Left lung (tissue), 10 donors: Measurements from ENCODE around the gene ARMC10. TPM values are rescaled to one million over a fixed set of nuclear protein-coding genes. Genes with fewer than 3 reads are reported as not detected.
"Not testable (repeated sequence)": the region's sequence is repeated elsewhere in the genome, so short reads cannot be mapped to it uniquely, and the experiment has no call there.

ENCODE experiments used
- ATAC-seq: fragments of 200-7000 bp; cut with Tn5 transposase; one replicate; pipeline ENCODE4 v1.9.1; 2020; ENCODE audit warnings: moderate library complexity
- DNase-seq, 4 donors: peaks; one replicate each; pipeline ENCODE4 v3.0.0-alpha.2; 2013 to 2020
- H3K27ac ChIP-seq, 2 donors: fragments of 200-600 bp; sonication (generic) in 1 of 2; one replicate each; pipeline versions ENCODE4 v1.5.0 to v1.8.0; 2020 to 2021
- H3K27me3 ChIP-seq, 2 donors: fragments of 200-600 bp; sonication (generic) in 1 of 2; one replicate each; pipeline versions ENCODE4 v1.5.0 to v1.8.0; 2020 to 2021
- H3K36me3 ChIP-seq, 2 donors: fragments of 200-600 bp; sonication (generic) in 1 of 2; one replicate each; pipeline versions ENCODE4 v1.5.0 to v1.8.0; 2020 to 2021
- H3K4me1 ChIP-seq, 2 donors: fragments of 200-600 bp; one replicate each; pipeline ENCODE4 v1.8.0; 2021
- H3K4me3 ChIP-seq, 2 donors: fragments of 200-600 bp; sonication (generic) in 1 of 2; one replicate each; pipeline versions ENCODE4 v1.5.0 to v1.8.0; 2020 to 2021; ENCODE audit warnings: mild to moderate bottlenecking in 1 of 2
- H3K9me3 ChIP-seq, 2 donors: fragments of 200-600 bp; sonication (generic) in 1 of 2; one replicate each; pipeline versions ENCODE4 v1.5.0 to v1.8.0; 2020 to 2021
- intact Hi-C, 2 donors: fragments of 100-400 bp; cut with DNase I; formaldehyde crosslinking; loops; one replicate each; pipeline versions ENCODE4 v1.11.2 to v1.14.2; 2022
- polyA plus RNA-seq, 6 donors: library from polyadenylated mRNA; unstranded; fragments of 120-200 nt; gene quantifications; one replicate each; pipeline ENCODE4 v1.2.1, GENCODE V29; 2013; ENCODE audit not compliant: insufficient read length in 6 of 6
- total RNA-seq, 2 donors: library from RNA; stranded (reverse); fragmentation: NEBNext Ultra II Directional; extraction: Animal tissue kit (Norgen Biotek cat#: 25700); gene quantifications; one replicate each; pipeline ENCODE4 v1.2.1, GENCODE V29; 2021
- TF ChIP-seq, protein P1 (sequence below), 2 donors: fragments of 200-600 bp; sonication (generic) in 1 of 2; IDR thresholded peaks; one replicate each; pipeline versions ENCODE4 v1.5.0 to v1.8.0; 2021; ENCODE audit warnings: antibody characterized with exemption in 2 of 2
- donor health status: DM: no; HTN: yes; CAD: no.
- donor health status: DM: no; HTN: no; CAD: no.

ARMC10 gene
- total and polyA plus RNA-seq, 8 donors, result 40.2 to 60.3 (median 54.1) TPM

GRCh38 chr7:103094102-103094501 lies 19.2 kb downstream of the ARMC10 start:
- peaks cover 0 to 74% of the 10 kb centered on the region in 2 donors for H3K36me3 ChIP-seq
- no peak for DNase-seq
- H3K4me1 ChIP-seq, result no peaks in the 10 kb centered on the region
- no peaks in the 10 kb centered on the region for H3K9me3 ChIP-seq
- TF ChIP-seq, protein P1, sequence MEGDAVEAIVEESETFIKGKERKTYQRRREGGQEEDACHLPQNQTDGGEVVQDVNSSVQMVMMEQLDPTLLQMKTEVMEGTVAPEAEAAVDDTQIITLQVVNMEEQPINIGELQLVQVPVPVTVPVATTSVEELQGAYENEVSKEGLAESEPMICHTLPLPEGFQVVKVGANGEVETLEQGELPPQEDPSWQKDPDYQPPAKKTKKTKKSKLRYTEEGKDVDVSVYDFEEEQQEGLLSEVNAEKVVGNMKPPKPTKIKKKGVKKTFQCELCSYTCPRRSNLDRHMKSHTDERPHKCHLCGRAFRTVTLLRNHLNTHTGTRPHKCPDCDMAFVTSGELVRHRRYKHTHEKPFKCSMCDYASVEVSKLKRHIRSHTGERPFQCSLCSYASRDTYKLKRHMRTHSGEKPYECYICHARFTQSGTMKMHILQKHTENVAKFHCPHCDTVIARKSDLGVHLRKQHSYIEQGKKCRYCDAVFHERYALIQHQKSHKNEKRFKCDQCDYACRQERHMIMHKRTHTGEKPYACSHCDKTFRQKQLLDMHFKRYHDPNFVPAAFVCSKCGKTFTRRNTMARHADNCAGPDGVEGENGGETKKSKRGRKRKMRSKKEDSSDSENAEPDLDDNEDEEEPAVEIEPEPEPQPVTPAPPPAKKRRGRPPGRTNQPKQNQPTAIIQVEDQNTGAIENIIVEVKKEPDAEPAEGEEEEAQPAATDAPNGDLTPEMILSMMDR (IDR thresholded peaks at IDR 0.05), result no peak
- H3K27me3 ChIP-seq, result no peaks in the 10 kb centered on the region
- H3K27ac ChIP-seq, result no peak overlapping the region
- H3K4me3 ChIP-seq, result no peak overlapping the region
- intact Hi-C loops, result no loop called here
- ATAC-seq, result no peak

GRCh38 chr7:103095558-103095957 lies 20.6 kb downstream of the ARMC10 start:
- H3K27me3 ChIP-seq, H3K27ac ChIP-seq, H3K4me1 ChIP-seq, DNase-seq, H3K9me3 ChIP-seq, H3K4me3 ChIP-seq, intact Hi-C loops, ATAC-seq: not testable (repeated sequence)
- peaks cover 0 to 61% of the 10 kb centered on the region in 2 donors for H3K36me3 ChIP-seq

- intact Hi-C loops, result no loop called here
- H3K36me3 ChIP-seq, result peaks cover 0 to 48% of the 10 kb centered on the region in 2 donors
- H3K27ac ChIP-seq, result no peak overlapping the region
These were observed 22.1 kb downstream of the ARMC10 start for GRCh38 chr7:103097041-103097440.

DNA sequence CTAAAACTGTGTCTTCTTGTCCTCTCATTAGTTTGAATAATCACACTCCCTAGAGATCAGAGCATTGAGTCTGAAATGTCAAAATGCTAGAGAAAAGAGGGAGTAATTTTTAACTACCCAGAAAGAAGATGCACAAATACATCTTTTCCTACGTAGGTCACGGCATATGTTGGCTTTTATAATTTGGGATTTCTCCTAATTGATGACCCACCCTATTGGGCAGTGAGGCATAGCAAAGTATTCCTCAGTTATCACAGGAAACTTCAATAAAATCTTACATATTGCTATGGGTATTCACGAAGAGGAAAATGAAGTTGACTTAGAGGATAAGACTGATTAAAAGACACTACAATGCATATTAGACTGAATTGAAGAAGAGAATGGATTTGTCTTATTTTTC lies 25.4 kb downstream of the ARMC10 start:
- TF ChIP-seq, protein P1 (IDR thresholded peaks at IDR 0.05), result no peak
- H3K9me3 ChIP-seq, result no peaks in the 10 kb centered on the region
- H3K4me3 ChIP-seq, result no peak overlapping the region
- peaks cover 0 to 48% of the 10 kb centered on the region in 2 donors for H3K36me3 ChIP-seq
- no peaks in the 10 kb centered on the region for H3K4me1 ChIP-seq
- ATAC-seq (no peak), DNase-seq (no peak)
- no peak overlapping the region for H3K27ac ChIP-seq
- intact Hi-C loops, result no loop called here
- no peaks in the 10 kb centered on the region for H3K27me3 ChIP-seq

More at GRCh38 chr7:103097041-103097440, 22.1 kb downstream of the ARMC10 start:
- ATAC-seq, result no peak
- H3K4me1 ChIP-seq, result no peaks in the 10 kb centered on the region
- no peak overlapping the region for H3K4me3 ChIP-seq
- H3K27me3 ChIP-seq, result no peaks in the 10 kb centered on the region
- DNase-seq, result no peak
- H3K9me3 ChIP-seq, result no peaks in the 10 kb centered on the region
- TF ChIP-seq, protein P1 (IDR thresholded peaks at IDR 0.05), result no peak

DNA sequence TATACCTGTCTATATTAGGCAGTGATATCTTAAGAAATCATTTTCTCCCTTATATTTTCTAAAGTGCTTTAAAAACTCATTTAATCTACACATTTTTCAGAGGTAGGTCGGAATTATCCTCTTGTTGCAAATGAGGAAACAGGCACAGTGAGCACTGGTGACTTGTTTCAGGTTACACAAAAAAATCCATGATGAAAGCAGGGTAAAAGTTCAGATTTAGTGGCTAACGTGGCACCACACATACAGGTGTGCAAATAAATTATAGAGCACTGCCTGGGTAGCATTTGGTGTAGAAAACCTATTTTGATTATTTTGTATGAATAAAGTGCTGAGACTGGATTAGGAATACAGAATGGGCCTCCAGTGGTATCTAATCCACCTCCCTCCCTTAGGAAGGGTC lies 26.6 kb downstream of the ARMC10 start:
- DNase-seq (no peak), ATAC-seq (no peak)
- Histone ChIP-seq H3K9me3 (no peaks in the 10 kb centered on the region), H3K27me3 (no peaks in the 10 kb centered on the region), H3K4me3 (no peak overlapping the region), H3K36me3 (peaks cover 0 to 40% of the 10 kb centered on the region in 2 donors), H3K27ac (no peak overlapping the region), H3K4me1 (no peaks in the 10 kb centered on the region)
- TF ChIP-seq, protein P1 (IDR thresholded peaks at IDR 0.05), result no peak
- intact Hi-C loops, result no loop called here

DNA sequence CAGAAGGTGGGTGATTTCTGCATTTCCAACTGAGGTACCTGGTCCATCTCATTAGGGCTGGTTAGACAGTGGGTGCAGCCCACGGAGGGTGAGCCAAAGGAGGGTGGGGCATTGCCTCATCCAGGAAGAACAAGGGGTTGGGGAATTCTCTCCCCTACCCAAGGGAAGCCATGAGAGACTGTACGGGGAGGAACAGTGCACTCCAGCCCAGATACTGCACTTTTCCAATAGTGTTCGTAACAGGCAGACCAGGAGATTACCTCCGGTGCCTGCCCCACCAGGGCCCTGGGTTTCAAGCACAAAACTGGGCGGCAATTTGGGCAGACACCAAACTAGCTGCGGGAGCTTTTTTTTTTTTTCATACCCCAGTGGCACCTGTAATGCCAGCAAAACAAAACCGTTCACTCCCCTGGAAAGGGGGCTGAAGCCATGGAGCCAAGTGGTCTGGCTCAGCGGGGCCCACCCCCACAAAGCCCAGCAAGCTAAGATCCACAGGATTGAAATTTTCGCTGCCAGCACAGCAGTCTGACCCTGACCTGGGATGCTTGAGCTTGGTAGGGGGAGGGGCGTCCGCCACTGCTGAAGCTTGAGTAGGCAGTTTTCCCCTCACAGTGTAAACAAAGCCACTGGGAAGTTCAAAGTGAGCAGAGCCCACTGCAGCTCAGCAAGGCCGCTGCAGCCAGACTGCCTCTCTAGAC lies 31.2 kb downstream of the ARMC10 start:
- no peak for ATAC-seq

DNA sequence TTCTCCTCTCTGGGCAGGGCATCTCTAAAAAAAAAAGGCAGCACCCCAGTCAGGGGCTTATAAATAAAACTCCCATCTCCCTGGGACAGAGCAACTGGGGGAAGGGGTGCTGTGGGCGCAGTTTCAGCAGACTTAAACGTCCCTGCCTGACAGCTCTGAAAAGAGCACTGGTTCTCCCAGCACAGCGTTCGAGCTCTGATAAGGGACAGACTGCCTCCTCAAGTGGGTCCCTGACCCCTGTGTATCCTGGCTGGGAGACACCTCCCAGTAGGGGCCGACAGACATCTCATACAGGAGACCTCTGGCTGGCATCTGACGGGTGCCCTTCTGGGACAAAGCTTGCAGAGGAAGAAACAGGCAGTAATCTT lies 31.7 kb downstream of the ARMC10 start:
- H3K9me3 ChIP-seq, ATAC-seq, DNase-seq, H3K4me1 ChIP-seq, H3K27me3 ChIP-seq, H3K4me3 ChIP-seq, intact Hi-C loops, H3K27ac ChIP-seq: not testable (repeated sequence)
- H3K36me3 ChIP-seq, result peaks cover 0 to 22% of the 10 kb centered on the region in 2 donors

More for the DNA sequence above, 31.2 kb downstream of the ARMC10 start:
- H3K4me3 ChIP-seq, result no peak overlapping the region
- no peaks in the 10 kb centered on the region for H3K4me1 ChIP-seq
- H3K36me3 ChIP-seq, result peaks cover 0 to 22% of the 10 kb centered on the region in 2 donors
- no peak overlapping the region for H3K27ac ChIP-seq
- TF ChIP-seq, protein P1 (IDR thresholded peaks at IDR 0.05), result no peak
- intact Hi-C loops, result no loop called here
- no peaks in the 10 kb centered on the region for H3K9me3 ChIP-seq
- DNase-seq, result peak in 2 of 4 donors; percentile 22 to 50
- no peaks in the 10 kb centered on the region for H3K27me3 ChIP-seq
